Activated T-helper 1 cell treated with Interleukin-2 at 50 U/mL for 16 hours (primary cell): ENCODE results near the gene OSBPL1A.

Experiments used
- DNase-seq: peaks from one replicate; pipeline ENCODE4 v3.0.0-alpha.2; 2020; ENCODE audit warnings: low read depth

The OSBPL1A gene

GRCh38 chr18:24341361-24341760, 56.3 kb downstream of the OSBPL1A start:
- no peak for DNase-seq

DNA sequence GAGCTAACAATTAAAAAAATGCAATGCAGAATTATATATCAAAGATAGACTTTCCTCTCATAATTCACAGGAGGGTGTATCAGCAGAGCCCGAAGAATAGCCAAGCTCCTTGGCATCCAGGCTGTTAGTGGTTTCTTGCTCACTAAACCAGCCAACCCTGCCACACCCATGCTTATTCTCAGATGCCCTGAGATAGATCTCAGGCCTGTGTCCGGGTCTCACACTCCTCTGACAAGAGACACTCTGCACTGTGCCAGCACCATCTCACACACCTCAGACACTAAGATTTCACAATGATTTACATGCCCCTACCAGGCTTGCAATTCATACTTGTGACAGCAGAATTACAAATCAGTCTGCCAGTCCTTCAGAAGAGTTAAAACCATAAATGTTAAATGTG, 64.5 kb downstream of the OSBPL1A start:
- DNase-seq, result no peak

GRCh38 chr18:24326211-24326610, 71.4 kb downstream of the OSBPL1A start:
- DNase-seq, result no peak

- DNase-seq, result no peak
Observed at GRCh38 chr18:24322584-24323136, 75.0 kb downstream of the OSBPL1A start.

DNA sequence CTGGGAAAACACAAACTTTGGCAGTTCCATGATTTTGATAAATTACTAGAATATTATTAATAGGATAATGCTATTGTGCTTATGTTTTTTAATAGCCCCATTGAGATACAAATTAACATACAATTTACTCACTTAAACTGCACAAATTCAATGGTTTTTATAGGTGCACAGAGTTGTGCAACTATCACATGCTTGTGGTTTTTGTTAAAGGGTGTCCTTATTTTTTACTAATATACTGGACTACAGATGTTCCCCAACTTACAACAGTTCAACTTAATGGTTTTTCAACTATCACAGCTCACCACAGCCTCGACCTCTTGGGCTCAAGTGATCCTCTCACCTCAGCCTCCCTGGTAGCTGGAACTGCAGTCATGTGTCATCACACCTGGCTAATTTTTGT, 76.6 kb downstream of the OSBPL1A start:
- DNase-seq, result no peak

- DNase-seq, result no peak
Observed at GRCh38 chr18:24319757-24320156, 77.9 kb downstream of the OSBPL1A start.

GRCh38 chr18:24317370-24317769, 80.3 kb downstream of the OSBPL1A start:
- DNase-seq, result no peak

- DNase-seq, result no peak
Observed at GRCh38 chr18:24315170-24315569, 82.5 kb downstream of the OSBPL1A start.

GRCh38 chr18:24306201-24306600, 91.4 kb downstream of the OSBPL1A start:
- no peak for DNase-seq

DNA sequence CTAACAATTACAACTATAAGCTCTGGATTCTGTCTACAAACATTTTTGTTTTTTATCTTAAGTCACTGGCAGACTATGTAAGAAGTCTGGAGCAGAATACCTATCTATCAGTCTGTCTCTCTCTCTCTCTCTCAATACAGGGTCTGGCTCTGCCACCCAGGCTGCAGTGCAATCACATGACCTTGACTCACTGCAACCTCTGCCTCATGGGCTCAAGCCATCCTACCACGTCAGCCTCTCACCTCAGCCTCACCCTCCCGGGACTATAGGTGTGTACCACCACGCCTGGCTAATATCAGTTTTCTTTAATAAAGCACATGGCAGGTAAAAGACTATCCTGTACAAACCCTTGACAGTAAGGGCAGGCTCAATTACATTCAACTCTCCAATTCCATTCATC, 96.9 kb downstream of the OSBPL1A start:
- no peak for DNase-seq

- DNase-seq, result no peak
Observed at GRCh38 chr18:24296276-24296675, 101.3 kb downstream of the OSBPL1A start.

DNA sequence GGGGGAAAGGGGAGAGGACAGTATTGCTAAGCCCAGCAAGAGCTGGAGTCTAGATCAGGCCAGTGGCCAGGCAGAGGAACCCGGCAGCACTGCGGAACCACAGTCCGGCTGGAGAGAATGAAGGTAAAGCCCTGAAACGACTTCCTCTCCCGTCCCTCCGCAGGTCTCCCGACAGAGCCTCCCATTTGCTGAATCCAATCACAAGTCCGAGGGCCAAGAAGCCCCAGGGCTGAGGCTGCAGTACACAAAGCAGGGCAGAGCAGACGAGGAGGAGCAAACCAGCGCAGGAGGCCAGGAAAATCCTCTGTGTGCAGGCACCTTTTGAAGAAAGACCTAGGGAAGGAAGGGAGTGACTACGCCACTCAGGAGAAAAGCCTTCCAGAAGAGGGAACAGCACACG, 104.4 kb downstream of the OSBPL1A start:
- no peak for DNase-seq

GRCh38 chr18:24278591-24278990, 119.0 kb downstream of the OSBPL1A start:
- no peak for DNase-seq

- DNase-seq, result no peak
Observed at GRCh38 chr18:24277516-24278195, 120.0 kb downstream of the OSBPL1A start.

GRCh38 chr18:24276994-24277393, 120.6 kb downstream of the OSBPL1A start:
- DNase-seq, result no peak

DNA sequence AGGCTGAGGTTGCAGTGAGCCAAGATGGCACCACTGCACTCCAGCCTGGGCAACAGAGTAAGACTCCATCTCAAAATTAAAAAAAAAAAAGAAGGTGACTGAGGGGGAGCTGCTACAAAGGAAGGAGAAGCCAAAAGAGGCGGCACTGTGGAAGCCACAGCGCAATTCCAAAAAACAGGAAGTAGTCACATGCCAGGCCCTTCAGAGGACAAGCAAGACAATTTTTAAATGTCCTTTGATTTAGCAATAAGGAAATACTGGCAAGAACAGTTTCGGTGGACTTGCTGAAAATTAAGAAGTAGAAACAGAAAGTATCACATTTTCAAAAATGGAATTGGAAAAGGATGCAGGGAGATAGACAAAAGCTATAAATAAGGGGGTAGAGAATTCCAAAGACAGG, 122.8 kb downstream of the OSBPL1A start:
- DNase-seq, result no peak

GRCh38 chr18:24273596-24273995, 124.0 kb downstream of the OSBPL1A start:
- no peak for DNase-seq

- DNase-seq, result no peak
Observed at GRCh38 chr18:24272229-24272525, 125.4 kb downstream of the OSBPL1A start.

GRCh38 chr18:24271381-24272228, 126.0 kb downstream of the OSBPL1A start:
- no peak for DNase-seq

DNA sequence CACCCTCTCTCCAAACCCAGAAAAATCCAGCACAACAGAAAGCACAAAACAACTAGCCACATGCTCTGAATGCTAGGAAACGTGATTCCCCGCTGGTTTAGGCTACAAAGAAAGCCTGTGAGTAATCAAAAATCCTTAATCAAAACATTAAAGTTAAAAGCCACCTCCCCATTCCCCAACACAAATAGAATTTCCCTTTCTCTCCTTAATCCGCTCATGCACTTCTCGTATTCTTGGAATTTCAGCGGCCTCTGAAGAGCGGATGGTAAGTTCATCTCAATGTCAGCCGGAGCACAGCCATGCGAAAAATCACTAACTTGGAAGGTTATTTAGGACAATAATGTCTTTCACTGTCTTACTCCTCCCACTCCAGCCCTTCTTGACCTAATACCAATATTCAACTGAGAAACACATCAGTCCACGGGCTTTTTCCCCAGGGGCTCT, 126.7 kb downstream of the OSBPL1A start:
- no peak for DNase-seq

DNA sequence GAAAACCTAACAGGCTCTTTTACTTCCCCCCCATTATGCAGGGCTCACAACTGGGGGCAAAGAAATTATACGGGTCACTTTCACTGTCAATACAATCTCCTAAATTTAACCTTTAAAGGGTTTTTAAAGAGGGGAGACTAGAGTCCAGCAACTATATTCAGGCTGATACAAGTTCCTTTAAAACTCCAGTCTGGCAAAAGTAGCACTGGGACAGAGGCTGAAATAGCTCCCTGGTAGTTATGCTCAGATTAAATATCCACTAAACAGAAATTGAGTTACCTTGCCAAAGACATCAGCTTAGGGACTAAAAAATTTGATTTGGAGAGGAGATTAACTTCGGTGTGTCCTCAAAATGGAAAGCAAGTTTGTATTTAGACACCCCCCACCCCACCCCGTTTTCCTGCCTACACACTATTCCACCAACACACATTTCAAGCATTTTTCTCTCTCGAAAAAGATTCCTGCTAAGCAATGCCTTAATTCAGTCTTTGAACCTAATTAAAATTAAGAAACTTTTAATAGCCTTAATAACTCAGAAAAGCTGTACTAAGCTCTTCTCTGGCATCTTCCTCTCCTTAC, 127.2 kb downstream of the OSBPL1A start:
- no peak for DNase-seq

DNA sequence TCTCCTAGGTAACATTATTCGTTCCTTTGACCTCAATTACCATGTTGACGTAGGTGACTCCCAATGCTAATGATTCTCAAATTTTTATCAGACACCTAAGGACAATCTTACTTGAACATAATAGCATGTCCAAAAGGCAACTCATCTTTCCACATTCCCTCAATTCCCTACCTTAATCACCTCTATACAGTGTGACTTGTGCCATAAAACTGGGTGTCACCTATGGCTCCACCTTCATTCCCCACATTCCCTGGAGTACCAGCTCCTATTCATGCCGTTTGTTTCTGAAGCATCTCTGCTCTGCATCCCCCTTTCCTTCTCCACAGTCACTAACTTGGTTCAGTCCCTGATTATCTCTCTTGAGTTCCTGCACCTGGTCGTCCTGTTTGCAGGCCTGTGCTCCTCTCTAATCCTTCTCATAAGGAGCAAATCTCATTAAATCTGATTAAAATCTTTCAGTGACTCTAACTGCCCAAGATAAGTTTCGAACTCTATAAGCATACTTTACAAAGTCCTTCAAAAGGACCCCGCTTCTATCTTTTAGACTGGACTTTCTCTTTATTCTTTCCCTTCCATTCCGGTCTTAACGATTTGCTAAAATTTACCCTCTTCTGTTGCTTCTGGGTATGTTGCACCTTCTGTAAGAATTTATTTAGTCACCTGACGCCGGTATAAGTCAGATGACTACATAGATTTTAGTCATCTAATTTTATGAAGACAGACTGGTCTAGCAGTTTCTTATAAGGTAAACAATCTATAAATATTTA, 128.7 kb downstream of the OSBPL1A start:
- no peak for DNase-seq
